IPS-15b (cell line): ENCODE data around the gene TEDC1.
A peak's percentile ranks its signal among the peaks of the same experiment; 100 is the strongest.

Experiments
- H3K27me3 ChIP-seq: one replicate; pipeline ENCODE4 v1.6.1; 2013; ENCODE audit warnings: low read length; ENCODE audit not compliant: control insufficient read depth, insufficient read depth
- H3K36me3 ChIP-seq: one replicate; pipeline ENCODE4 v1.6.1; 2013; ENCODE audit warnings: low read length; ENCODE audit not compliant: control insufficient read depth, insufficient read depth
- H3K4me1 ChIP-seq: one replicate; pipeline ENCODE4 v1.6.1; 2013; ENCODE audit warnings: mild to moderate bottlenecking, low read length; ENCODE audit not compliant: control insufficient read depth, insufficient read depth
- H3K4me3 ChIP-seq: one replicate; pipeline ENCODE4 v1.5.1; 2013; ENCODE audit warnings: low read depth, low read length
- H3K9ac ChIP-seq: one replicate; pipeline ENCODE4 v1.6.1; 2013; ENCODE audit warnings: low read depth, mild to moderate bottlenecking, low read length
- H3K9me3 ChIP-seq: one replicate; pipeline ENCODE4 v1.6.1; 2013; ENCODE audit warnings: mild to moderate bottlenecking, low read length; ENCODE audit not compliant: control insufficient read depth, insufficient read depth

The TEDC1 gene

DNA sequence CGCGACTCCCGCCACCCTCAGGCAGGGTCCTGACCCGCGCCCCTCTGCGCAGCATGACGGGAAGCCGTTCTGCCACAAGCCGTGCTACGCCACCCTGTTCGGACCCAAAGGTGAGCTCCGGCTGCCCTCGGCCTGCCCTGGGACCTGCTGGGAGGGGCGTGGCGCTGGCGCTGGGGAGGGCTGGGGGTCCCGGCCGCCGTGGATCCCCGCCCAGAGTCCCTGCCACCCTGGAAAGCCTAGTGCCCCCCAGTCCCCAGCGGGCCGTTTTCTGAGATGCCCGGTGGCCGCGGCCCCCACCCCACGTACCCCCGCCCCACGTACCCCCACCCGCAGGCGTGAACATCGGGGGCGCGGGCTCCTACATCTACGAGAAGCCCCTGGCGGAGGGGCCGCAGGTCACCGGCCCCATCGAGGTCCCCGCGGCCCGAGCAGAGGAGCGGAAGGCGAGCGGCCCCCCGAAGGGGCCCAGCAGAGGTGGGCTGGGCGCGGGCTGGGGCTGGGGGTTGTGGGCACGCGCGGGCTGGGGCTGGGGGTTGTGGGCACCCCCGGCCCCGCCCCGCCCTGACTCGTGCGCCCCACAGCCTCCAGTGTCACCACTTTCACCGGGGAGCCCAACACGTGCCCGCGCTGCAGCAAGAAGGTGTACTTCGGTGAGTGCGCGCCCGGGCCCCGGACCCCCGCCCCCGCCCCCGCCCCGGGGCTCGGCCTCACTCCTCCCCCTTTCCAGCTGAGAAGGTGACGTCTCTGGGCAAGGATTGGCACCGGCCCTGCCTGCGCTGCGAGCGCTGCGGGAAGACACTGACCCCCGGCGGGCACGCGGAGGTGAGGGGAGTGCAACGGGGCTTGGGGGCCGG, 12.4 kb upstream of the TEDC1 start:
- H3K4me1 ChIP-seq = peaks cover 3% of the 10 kb centered on the region

DNA sequence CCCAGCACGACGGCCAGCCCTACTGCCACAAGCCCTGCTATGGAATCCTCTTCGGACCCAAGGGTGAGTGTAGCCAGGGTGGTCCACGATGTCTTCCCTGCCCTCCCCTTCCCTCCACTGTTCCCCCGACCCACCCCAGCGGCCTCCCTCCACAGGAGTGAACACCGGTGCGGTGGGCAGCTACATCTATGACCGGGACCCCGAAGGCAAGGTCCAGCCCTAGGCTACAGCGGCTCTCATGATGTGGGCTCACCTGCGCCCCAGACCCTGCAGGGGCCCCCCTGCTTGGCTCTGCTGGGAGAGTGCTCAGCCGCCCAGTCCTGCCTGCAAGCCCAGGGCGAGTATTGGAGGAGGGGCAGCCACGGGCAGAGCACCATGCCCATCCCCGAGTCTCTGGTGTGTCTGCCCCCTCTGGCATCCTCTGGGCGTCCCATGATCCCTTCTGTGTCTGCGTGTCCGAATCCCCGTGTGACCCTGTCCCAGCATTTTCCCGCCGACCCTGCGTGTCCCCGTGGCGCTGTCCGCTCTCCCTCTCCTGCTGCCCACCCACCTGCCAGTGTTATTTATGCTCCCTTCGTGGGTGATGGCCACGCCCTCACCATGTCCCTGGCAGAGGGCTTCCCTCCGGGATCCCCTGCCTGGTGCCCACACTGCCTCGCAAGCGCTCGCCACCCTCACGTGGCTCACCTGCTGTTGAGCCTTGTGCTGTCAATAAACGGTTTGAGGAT, 11.5 kb upstream of the TEDC1 start:
- Histone ChIP-seq H3K9me3 (no peaks in the 10 kb centered on the region), H3K36me3 (peaks cover 3% of the 10 kb centered on the region), H3K4me3 (peak overlapping the region; percentile 28), H3K27me3 (peaks cover 62% of the 10 kb centered on the region), H3K9ac (no peak overlapping the region), H3K4me1 (peaks cover 3% of the 10 kb centered on the region)

More for the DNA sequence above, 12.4 kb upstream of the TEDC1 start:
- Histone ChIP-seq H3K9me3 (no peaks in the 10 kb centered on the region), H3K27me3 (peaks cover 59% of the 10 kb centered on the region), H3K36me3 (peaks cover 3% of the 10 kb centered on the region), H3K4me3 (no peak overlapping the region), H3K9ac (no peak overlapping the region)

DNA sequence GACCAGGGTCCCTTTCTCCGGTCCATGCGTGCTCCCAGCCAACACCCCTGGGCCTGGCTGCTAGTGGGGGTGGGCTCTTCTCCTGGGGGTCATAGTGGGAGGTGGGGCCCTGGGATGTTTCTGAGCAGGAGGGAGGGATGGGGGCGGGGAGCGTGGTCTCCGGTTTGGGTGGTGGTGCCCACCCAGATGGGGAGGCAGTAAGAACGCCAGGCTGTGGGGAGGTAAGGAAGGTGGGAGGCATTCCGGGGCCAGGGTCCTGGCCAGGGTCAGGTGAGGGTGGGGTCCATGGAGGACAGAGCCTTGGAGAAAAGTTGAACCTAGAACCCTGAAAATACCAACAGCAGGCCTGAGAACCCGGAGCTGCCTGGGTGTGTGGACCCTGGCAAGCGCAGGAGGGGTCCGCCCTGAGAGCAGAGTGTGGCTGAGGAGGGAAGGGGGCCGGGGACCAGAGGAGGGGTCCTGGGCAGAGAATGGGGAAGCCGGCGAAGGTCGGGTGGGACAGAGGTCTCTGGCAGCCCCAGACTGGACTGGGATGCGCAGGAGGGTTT, 10.8 kb upstream of the TEDC1 start:
- peaks cover 3% of the 10 kb centered on the region for H3K4me1 ChIP-seq

DNA sequence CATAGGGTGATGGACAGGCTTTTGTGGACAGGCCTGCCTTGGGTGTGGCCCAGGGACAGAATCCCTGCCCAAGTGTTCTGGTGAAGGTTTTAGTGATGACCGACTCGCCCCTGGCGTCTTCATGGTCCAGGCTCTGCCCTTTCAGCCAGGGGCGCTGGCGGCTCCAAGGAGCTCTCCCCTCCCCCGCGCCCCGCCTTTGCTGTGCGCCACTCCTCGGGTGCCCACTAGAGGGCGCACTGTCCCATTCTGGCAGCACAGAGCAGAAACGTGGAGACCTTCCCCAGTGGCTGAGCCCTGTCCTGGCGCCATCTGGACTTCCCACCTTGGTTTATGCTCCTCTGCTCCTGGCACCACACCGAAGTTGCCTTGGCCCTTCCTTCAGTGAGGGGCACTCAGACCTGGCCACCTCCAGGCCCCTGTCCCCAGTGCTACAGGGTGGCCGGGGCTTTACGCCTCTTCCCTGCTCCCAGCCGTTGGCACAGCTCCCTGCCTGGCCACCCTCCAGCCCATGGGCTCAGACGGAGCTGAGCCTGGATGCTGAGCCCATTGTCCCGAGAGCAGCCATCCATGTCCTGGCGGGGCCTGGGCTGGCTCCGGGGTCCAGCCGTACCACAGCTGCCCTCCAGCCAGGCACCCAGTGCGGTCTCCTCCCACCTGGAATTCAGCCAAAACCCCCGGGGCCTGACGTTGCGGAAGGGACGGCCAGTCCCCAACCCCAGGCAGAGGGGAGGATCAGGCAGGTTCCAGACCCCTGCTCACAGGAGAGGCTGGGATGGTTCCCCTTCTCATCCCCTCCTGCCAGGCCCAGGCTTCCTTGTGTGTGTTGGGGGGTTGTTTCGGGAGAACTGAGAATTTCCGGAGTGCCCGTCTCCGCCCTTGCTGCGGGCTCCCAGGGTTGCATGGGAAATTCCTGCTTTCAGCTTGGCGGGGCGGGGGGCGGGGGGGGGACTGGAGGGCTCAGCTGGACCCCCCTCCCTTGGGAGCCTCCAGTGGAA, 9.9 kb upstream of the TEDC1 start:
- peak overlapping the region; percentile 43 for H3K4me3 ChIP-seq
- H3K9me3 ChIP-seq = no peaks in the 10 kb centered on the region
- peaks cover 3% of the 10 kb centered on the region for H3K4me1 ChIP-seq
- H3K9ac ChIP-seq = no peak overlapping the region
- H3K27me3 ChIP-seq = peaks cover 65% of the 10 kb centered on the region
- peaks cover 3% of the 10 kb centered on the region for H3K36me3 ChIP-seq

More for the DNA sequence above, 10.8 kb upstream of the TEDC1 start:
- Histone ChIP-seq H3K9me3 (no peaks in the 10 kb centered on the region), H3K36me3 (peaks cover 3% of the 10 kb centered on the region), H3K4me3 (peak overlapping the region; percentile 28), H3K27me3 (peaks cover 66% of the 10 kb centered on the region), H3K9ac (no peak overlapping the region)

DNA sequence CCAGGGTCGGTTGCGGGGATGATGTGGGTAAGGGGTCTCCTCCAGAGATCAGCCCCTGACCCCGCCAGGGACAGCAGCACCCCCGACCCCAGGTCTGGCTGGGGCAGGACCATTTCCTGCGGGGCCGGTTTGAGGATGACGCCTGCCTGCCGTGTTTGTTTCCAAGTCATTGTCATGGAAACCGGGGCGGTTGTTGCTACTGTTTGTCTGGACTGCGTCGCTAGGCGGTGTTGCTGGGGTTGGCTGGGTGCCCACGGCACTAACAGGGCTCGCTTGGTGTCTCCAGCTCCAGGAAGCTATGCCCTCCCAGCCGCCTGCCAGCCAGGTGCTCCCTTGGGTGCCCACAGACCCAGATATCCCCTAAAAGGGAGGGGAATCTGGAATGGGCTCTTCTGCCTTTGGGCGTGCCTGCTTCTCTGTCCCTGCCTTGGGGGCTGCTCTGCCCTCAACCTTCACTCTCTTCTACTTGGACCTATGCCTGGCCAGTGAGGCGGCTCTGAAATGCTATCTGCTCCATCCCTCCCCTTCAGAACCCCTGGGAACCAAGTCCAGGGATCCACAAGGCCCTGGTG, 9.1 kb upstream of the TEDC1 start:
- Histone ChIP-seq H3K9ac (no peak overlapping the region), H3K4me1 (peaks cover 3% of the 10 kb centered on the region), H3K36me3 (peaks cover 3% of the 10 kb centered on the region), H3K4me3 (peak overlapping the region; percentile 6), H3K27me3 (peaks cover 63% of the 10 kb centered on the region), H3K9me3 (no peaks in the 10 kb centered on the region)

DNA sequence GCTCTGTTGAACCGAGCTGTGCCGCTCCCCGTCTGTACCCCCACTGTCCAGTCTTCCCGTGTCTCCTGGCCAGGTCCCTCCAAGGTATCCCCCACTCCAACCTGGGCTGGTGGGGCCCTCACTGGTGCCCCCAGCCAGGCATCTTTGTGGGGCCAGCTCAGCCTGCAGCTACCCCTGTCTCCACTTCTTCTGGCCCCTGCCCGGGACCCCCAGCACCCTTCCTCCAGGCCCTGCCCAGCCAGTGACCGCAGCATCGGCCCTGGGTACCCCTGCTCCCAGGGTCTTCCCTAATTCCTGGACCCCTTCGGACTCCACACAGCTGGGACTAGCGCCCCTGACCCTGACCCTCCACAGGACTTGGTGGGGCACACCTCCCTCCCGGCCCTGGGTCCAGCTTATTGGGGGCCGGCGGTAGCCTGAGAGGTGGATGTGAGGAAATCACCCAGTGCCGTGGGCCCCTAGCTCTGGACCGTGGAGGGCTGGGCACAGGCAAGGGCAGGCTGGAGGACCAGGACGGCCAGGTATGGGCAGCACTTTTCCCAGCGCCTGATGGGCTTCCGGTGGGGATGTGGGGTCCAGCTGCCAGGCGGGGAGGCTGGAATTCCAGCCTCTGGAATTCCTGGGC, 8.4 kb upstream of the TEDC1 start:
- Histone ChIP-seq H3K27me3 (peaks cover 65% of the 10 kb centered on the region), H3K4me1 (peaks cover 3% of the 10 kb centered on the region), H3K36me3 (peaks cover 3% of the 10 kb centered on the region), H3K9ac (no peak overlapping the region), H3K9me3 (no peaks in the 10 kb centered on the region), H3K4me3 (no peak overlapping the region)

DNA sequence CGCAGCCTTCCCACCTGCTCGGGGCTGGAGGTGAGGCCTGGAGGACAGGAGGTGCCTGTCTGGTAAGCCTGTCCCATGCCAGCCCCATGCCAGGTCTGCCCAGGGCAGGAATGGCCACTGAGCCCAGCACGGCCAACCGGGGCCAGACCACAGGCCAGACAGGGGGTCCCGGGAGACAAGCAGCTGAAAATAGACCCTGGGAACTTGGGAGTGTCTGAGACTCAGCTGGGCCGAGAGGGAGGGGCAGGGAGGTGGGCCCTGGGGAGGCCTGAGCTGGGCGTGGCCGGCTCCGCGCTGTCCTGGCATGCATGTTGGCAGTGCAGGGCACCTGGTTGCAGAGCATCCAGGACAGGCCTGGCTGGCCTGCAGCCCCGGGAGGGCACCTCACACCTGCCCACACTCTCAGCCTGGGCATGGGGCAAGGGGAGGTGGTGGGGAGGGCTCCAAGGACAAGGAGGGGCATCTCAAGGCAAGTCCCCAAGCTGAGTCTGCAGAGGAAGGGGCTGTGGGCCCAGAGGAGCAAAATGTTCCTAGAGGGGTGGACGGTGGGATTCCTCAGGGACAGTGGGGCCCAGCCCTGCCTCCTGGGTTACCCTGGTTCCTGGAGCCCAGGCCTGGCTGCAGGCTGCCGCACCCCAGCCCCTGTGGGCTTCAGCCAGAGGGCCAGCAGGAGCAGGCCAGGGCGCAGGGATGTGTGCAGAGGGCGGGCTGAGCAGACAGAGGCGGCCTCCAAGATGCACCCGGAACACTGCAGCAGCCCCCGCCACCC, 7.6 kb upstream of the TEDC1 start:
- H3K9ac ChIP-seq = no peak overlapping the region
- H3K36me3 ChIP-seq = peaks cover 3% of the 10 kb centered on the region
- H3K27me3 ChIP-seq = peaks cover 67% of the 10 kb centered on the region
- no peaks in the 10 kb centered on the region for H3K9me3 ChIP-seq
- peaks cover 3% of the 10 kb centered on the region for H3K4me1 ChIP-seq
- no peak overlapping the region for H3K4me3 ChIP-seq

DNA sequence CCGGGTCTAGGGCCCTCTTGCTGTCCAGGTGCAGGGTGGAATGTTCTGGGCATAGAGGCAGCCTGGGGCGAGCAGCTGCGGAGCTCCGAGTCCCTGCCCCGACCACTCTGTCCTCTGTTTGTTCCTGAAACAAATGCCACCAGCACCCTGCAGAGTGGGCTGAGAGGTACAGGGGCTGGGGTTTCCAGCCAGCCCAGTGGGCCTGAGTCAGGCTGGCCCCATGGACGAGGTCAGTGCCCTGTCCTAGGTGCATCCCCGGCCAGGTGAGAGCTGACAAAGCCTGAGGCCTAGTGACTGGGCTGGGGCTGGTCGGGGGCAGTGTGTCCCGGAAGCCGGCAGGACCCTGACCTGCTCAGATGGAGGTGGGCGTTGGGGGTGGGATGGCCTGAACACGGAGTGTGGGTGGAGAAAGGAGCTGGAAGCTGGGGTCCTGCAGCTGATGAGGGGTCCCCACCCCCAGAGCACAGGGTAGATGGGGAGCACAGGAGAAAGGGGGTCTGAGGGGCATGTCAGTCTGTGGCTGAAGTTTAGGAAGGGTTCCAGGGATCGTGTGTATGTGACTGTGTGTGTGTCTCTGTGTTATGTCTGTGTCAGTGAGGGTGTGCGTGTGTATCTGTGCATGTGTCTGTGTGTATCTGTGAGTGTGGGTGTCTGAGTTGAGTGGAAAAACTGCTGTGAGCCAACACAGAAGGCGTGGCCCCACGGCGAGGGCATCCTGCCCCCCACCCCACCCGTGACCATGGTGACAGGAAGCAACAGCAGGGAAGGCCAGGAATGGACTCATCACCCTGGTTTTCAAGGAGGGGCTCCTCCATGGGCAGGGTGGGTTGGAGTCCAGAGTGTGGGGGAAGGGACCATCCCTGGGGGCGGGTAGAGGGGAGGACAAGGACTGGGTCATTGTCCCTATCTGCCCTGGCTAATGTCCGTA, 6.7 kb upstream of the TEDC1 start:
- Histone ChIP-seq H3K9me3 (no peaks in the 10 kb centered on the region), H3K4me3 (no peak overlapping the region), H3K9ac (no peak overlapping the region), H3K36me3 (peaks cover 3% of the 10 kb centered on the region), H3K4me1 (peaks cover 3% of the 10 kb centered on the region), H3K27me3 (peaks cover 69% of the 10 kb centered on the region)

DNA sequence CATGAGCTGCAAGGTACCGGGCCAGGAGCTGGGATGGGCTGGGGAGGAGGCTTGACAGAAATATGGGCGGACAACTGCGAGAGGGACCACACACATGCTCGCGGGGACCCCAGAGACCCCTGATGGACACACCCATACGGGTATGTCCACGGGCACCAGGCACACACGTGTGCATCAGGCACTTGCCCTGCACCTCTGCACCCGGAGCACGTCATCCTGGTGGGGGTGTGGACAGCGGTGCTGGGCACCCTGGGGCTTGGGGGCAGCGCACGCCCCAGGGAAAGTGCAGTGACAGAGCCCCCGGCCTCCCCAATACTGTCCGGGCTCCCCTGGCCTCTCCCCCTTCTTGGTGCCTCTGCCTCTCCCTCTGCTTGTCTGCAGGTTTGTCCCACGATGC, 6.1 kb upstream of the TEDC1 start:
- Histone ChIP-seq H3K27me3 (peaks cover 63% of the 10 kb centered on the region), H3K36me3 (no peaks in the 10 kb centered on the region), H3K9me3 (no peaks in the 10 kb centered on the region), H3K4me3 (no peak overlapping the region), H3K9ac (no peak overlapping the region), H3K4me1 (peaks cover 3% of the 10 kb centered on the region)
